Activated CD8-positive, alpha-beta memory T cell treated with anti-CD3 and anti-CD28 coated beads, Interleukin-2, amount 10 ng/mL, durations not matched to agents 7 days and 5 days (primary cell): Measurements from ENCODE around the gene RBM38. TPM values are rescaled to one million over a fixed set of nuclear protein-coding genes. Genes with fewer than 3 reads are reported as not detected.

Source experiments
- ATAC-seq: fragments of 150-1000 bp; cut with Tn5 transposase; one replicate; pipeline ENCODE4 v1.10.0; 2021; ENCODE audit warnings: moderate library complexity
- CTCF ChIA-PET: fragments of 350-600 bp; sonication (Branson Sonifier 250); formaldehyde crosslinking; loops from one replicate; lab custom pipeline; 2021; ENCODE audit warnings: antibody characterized with exemption; lab: Charles Lee
- DNase-seq: peaks from one replicate; pipeline ENCODE4 v3.0.0-alpha.2; 2020
- H3K27ac Mint-ChIP-seq: one replicate; pipeline ENCODE4 v1.8.0; 2021; ENCODE audit warnings: mild to moderate bottlenecking, mixed read lengths
- H3K27me3 Mint-ChIP-seq: one replicate; pipeline ENCODE4 v1.8.0; 2021; ENCODE audit warnings: mixed read lengths
- H3K36me3 Mint-ChIP-seq: one replicate; pipeline ENCODE4 v1.8.0; 2021; ENCODE audit warnings: mild to moderate bottlenecking, mixed read lengths
- H3K4me1 Mint-ChIP-seq: one replicate; pipeline ENCODE4 v1.8.0; 2021; ENCODE audit warnings: mixed read lengths
- H3K4me3 Mint-ChIP-seq: one replicate; pipeline ENCODE4 v1.8.0; 2021; ENCODE audit warnings: mild to moderate bottlenecking, moderate library complexity, mixed read lengths
- H3K9me3 Mint-ChIP-seq: one replicate; pipeline ENCODE4 v1.8.0; 2022; ENCODE audit warnings: low read depth, mixed read lengths
- total RNA-seq, 2 experiments: library from RNA; stranded (reverse); gene quantifications; one replicate each; pipeline ENCODE4 v1.2.3, GENCODE V29; 2021

Gene RBM38
- total RNA-seq, 2 experiments from 2014 or later = 74.8 to 91.9 TPM

DNA sequence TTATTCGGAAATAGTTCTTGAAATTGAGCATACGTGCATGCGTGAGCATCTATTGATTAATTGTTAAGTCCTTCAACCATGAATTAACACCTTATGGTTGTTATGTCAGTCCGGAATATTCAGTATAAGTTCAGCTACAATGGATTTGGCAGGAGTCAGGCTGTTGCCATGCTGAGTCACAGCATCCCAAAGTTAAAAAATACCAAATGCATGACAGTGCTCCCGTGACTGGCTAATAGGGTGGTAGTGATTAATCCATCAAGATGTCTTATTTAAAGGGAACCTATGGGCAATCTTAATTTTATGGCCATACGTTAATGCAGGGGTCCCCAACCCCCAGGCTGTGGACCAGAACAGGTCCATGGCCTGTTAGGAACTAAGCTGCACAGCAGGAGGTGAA is 29.7 kb upstream of the RBM38 start:
- no peaks in the 10 kb centered on the region for H3K27me3 Mint-ChIP-seq
- ATAC-seq = no peak
- no peak overlapping the region for H3K4me3 Mint-ChIP-seq
- no peaks in the 10 kb centered on the region for H3K9me3 Mint-ChIP-seq
- peaks cover 19% of the 10 kb centered on the region for H3K36me3 Mint-ChIP-seq
- no peaks in the 10 kb centered on the region for H3K4me1 Mint-ChIP-seq
- no peak overlapping the region for H3K27ac Mint-ChIP-seq
- CTCF ChIA-PET = interaction anchor here (1.2 to 1.7 kb wide), 3 partner anchors 18 to 134 kb away, joined by 3 to 6 read pairs (median 4); no protein-coding TSS in a partner anchor
- no peak for DNase-seq

- ATAC-seq (no peak), DNase-seq (no peak)
- CTCF ChIA-PET = interaction anchor here (1.2 kb wide), 1 partner anchor 129 kb away, joined by 3 read pairs; no protein-coding TSS in a partner anchor
- H3K27me3 Mint-ChIP-seq = no peaks in the 10 kb centered on the region
- H3K27ac Mint-ChIP-seq = no peak overlapping the region
- peaks cover 35% of the 10 kb centered on the region for H3K36me3 Mint-ChIP-seq
- H3K9me3 Mint-ChIP-seq = no peaks in the 10 kb centered on the region
- H3K4me1 Mint-ChIP-seq = no peaks in the 10 kb centered on the region
- H3K4me3 Mint-ChIP-seq = no peak overlapping the region
Observed at GRCh38 chr20:57364451-57364850, 26.7 kb upstream of the RBM38 start.

- Mint-ChIP-seq H3K9me3 (no peaks in the 10 kb centered on the region), H3K4me1 (peaks cover 15% of the 10 kb centered on the region), H3K36me3 (peaks cover 66% of the 10 kb centered on the region), H3K27me3 (no peaks in the 10 kb centered on the region), H3K27ac (no peak overlapping the region), H3K4me3 (no peak overlapping the region)
- DNase-seq (no peak), ATAC-seq (no peak)
- CTCF ChIA-PET = interaction anchor here (0.7 to 1.1 kb wide), 5 partner anchors 10 to 129 kb away, joined by 3 read pairs; no protein-coding TSS in a partner anchor
Observed at GRCh38 chr20:57369596-57369995, 21.6 kb upstream of the RBM38 start.

DNA sequence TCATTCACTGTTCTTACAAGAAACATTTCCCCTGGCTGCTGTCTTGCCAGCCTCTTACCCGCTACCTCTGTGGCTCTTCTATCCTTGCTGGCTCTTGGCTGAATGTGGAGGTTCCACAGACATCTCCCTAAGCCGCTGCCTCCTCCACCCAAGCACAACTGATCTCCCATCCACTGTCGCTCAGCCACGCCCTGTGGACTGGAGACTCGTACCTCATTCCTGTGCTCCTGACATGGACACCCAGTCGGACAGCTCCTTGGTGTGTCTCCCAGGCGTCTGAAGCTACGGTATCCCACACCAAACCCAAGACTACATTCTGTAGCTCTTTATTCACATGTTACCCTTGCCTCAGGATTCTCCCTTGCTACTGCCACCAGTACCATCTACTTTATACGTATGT is 20.9 kb upstream of the RBM38 start:
- H3K27me3 Mint-ChIP-seq = no peaks in the 10 kb centered on the region
- H3K4me1 Mint-ChIP-seq = peaks cover 15% of the 10 kb centered on the region
- DNase-seq = no peak
- H3K36me3 Mint-ChIP-seq = peaks cover 67% of the 10 kb centered on the region
- CTCF ChIA-PET = interaction anchor here (0.9 kb wide), 2 partner anchors 9 to 125 kb away, joined by 3 read pairs; no protein-coding TSS in a partner anchor
- no peak overlapping the region for H3K4me3 Mint-ChIP-seq
- no peaks in the 10 kb centered on the region for H3K9me3 Mint-ChIP-seq
- no peak for ATAC-seq
- H3K27ac Mint-ChIP-seq = peak overlapping the region; percentile 34

DNA sequence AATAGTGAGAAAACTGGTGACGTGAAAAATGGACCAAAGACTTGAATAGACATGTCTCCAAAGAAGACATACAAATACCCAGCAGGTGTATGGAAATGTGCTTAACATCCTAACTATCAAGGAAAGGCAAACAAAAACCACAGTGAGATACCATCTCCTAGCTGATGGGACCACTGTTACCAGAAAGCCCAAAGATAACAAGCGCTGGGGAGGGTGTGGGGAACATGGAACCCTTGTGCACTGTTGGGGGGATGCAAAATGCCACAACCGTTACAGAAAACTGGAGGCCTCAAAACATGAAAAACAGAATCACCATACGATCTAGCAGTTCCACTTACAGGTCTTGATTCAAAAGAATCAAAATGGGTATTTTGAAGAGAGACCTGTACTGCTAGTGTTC is 19.8 kb upstream of the RBM38 start:
- ATAC-seq = no peak
- Mint-ChIP-seq H3K27ac (peak overlapping the region; percentile 13), H3K4me3 (no peak overlapping the region), H3K27me3 (no peaks in the 10 kb centered on the region), H3K36me3 (peaks cover 63% of the 10 kb centered on the region), H3K4me1 (peaks cover 15% of the 10 kb centered on the region), H3K9me3 (no peaks in the 10 kb centered on the region)
- CTCF ChIA-PET = interaction anchor here (0.8 kb wide), 1 partner anchor 8 kb away, joined by 4 read pairs; no protein-coding TSS in a partner anchor
- no peak for DNase-seq

GRCh38 chr20:57372157-57372556 is 19.0 kb upstream of the RBM38 start:
- H3K4me1 Mint-ChIP-seq = peaks cover 18% of the 10 kb centered on the region
- peaks cover 59% of the 10 kb centered on the region for H3K36me3 Mint-ChIP-seq
- H3K4me3 Mint-ChIP-seq = no peak overlapping the region
- CTCF ChIA-PET = interaction anchor here (0.8 kb wide), 1 partner anchor 9 kb away, joined by 4 read pairs; no protein-coding TSS in a partner anchor
- no peak overlapping the region for H3K27ac Mint-ChIP-seq
- no peaks in the 10 kb centered on the region for H3K27me3 Mint-ChIP-seq
- DNase-seq = no peak
- ATAC-seq = no peak
- no peaks in the 10 kb centered on the region for H3K9me3 Mint-ChIP-seq

DNA sequence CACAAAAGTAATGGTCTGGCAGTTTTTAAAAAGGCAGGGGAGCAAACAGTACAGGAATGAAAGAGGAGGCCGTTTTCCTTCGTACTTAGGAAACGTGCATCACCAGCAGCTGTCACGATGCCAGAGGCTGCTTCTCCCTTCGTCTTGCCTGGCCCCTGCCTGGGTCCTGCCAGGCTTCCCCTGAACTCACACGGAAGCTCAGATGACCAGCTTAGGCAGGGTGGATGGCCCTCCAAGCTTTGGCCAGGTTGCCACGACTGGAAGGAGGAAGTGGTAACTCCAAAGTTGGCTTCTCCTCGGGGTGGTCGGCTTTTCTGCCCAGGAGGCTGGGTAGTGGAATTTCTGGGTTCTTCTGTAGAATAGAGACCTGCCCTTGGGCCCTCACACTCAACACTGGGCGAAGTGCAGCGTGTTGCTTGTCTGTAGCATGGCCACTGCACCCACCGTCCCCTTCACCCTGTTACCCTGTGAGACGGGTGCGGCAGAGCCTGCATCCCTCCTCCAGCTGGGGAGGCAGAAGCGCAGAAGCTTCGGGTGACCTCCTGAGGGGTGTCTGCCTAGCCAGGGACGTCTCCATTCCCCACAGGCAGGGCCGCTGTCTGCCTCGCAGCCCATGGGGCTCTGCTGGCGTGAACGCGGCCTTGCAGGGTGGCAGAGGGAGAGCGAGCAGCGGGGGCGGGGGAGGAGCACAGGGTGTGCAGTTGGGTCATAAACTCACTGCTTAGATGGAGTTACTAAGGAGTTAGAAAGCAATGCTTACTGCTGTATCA is 18.4 kb upstream of the RBM38 start:
- DNase-seq = no peak
- H3K27me3 Mint-ChIP-seq = no peaks in the 10 kb centered on the region
- CTCF ChIA-PET = interaction anchor here (1.1 kb wide), 1 partner anchor 9 kb away, joined by 6 read pairs; no protein-coding TSS in a partner anchor
- H3K4me1 Mint-ChIP-seq = peaks cover 24% of the 10 kb centered on the region
- H3K27ac Mint-ChIP-seq = no peak overlapping the region
- H3K9me3 Mint-ChIP-seq = no peaks in the 10 kb centered on the region
- peaks cover 61% of the 10 kb centered on the region for H3K36me3 Mint-ChIP-seq
- no peak for ATAC-seq
- no peak overlapping the region for H3K4me3 Mint-ChIP-seq

GRCh38 chr20:57374343-57374930 is 16.8 kb upstream of the RBM38 start:
- Mint-ChIP-seq H3K27ac (peak overlapping the region; percentile 29), H3K36me3 (peaks cover 59% of the 10 kb centered on the region), H3K4me3 (no peak overlapping the region), H3K4me1 (peaks cover 38% of the 10 kb centered on the region), H3K9me3 (no peaks in the 10 kb centered on the region), H3K27me3 (no peaks in the 10 kb centered on the region)
- CTCF ChIA-PET = interaction anchor here (0.8 to 2.0 kb wide), 3 partner anchors 17 to 121 kb away, joined by 3 to 6 read pairs (median 3); no protein-coding TSS in a partner anchor
- DNase-seq (no peak), ATAC-seq (no peak)

DNA sequence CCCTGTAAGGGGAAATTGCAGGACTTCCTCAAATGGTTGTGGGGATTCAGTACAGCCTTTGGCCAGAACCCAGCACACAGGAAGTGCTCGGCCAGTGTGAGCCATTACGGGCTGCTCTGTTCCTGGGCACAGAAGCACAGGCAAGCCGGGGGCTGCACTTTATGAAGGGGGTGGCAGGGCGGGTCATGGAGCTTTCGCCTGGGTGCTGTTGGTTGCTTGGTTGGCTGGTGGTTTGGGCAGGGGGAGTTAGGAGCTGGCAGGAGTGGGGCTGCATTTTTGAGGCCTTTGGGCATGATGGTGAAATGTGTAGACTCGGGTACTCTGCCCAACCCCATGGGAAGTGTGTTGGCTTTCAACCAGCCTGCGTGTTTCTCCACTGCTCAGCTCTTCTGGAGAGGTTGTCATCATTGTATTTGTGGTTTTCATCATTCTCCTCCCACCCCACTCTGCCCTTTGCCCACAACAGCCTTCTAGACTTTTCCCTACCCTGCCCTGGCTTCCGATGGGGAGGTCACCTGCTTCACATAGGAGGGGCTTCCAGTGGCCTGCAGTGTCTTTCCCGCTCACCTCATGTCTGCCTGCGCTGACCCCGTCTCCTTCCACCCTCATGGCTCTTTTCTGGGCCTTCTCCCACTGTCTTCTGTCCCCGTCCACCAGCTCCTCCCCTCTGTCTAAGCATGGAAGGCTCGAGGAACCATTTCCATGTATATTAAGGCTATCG is 16.1 kb upstream of the RBM38 start:
- CTCF ChIA-PET = interaction anchor here (1.1 to 2.0 kb wide), 2 partner anchors 25 to 121 kb away, joined by 3 to 6 read pairs; no protein-coding TSS in a partner anchor
- H3K27ac Mint-ChIP-seq = no peak overlapping the region
- H3K9me3 Mint-ChIP-seq = no peaks in the 10 kb centered on the region
- no peaks in the 10 kb centered on the region for H3K27me3 Mint-ChIP-seq
- ATAC-seq (no peak), DNase-seq (no peak)
- no peak overlapping the region for H3K4me3 Mint-ChIP-seq
- H3K36me3 Mint-ChIP-seq = peaks cover 53% of the 10 kb centered on the region
- peaks cover 43% of the 10 kb centered on the region for H3K4me1 Mint-ChIP-seq

DNA sequence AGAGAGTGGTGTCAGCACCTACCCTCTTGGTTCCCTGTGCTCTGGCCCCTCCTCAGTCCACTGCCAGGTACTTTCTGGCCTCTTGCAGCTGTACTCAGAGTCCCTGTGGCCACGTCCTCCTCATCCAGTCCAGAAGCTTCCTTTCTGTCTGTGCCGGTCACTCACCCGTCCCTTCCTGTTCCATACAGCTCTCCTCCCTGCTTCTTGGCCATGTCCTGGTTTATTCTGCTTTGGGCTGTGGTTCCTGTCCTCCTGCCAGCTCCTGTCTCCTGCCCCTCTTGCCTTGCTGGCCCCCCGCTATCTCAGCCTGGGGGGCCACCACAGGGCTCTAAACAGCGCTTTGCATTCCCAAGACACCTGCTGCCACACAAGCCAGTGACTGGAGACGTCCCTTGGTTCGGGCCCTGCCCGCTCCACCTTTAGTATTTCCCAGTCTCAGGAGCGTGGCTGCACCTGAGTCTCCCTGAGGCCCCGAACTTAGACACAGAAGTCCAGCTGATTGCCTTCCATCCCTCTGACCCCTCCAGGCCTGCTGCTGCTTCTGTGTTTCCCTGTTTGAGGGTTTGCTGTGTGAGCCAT is 15.5 kb upstream of the RBM38 start:
- no peak overlapping the region for H3K4me3 Mint-ChIP-seq
- H3K9me3 Mint-ChIP-seq = no peaks in the 10 kb centered on the region
- DNase-seq (no peak), ATAC-seq (no peak)
- H3K36me3 Mint-ChIP-seq = peaks cover 48% of the 10 kb centered on the region
- CTCF ChIA-PET = interaction anchor here (2.0 kb wide), 1 partner anchor 120 kb away, joined by 6 read pairs; no protein-coding TSS in a partner anchor
- no peaks in the 10 kb centered on the region for H3K27me3 Mint-ChIP-seq
- H3K4me1 Mint-ChIP-seq = peaks cover 45% of the 10 kb centered on the region
- no peak overlapping the region for H3K27ac Mint-ChIP-seq

DNA sequence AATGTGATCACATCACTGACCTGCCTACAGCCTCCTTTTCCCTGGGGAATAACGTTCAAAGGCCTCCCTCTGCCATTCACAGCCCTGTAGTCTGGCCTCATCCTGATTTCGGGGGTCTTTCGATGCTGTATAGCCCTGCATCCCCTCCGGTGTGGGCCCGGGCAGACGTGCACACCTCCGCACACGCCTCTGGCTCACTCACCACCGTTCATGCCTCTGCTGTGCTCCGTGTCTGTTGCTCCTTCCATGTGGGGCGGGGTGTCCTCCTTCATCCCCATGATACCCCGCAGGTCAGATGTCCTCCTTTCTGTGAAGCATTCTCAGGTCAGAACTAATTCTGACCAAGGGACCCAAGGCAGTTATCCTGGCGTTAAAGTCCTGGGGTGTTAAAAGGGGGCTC is 13.8 kb upstream of the RBM38 start:
- Mint-ChIP-seq H3K4me1 (peaks cover 42% of the 10 kb centered on the region), H3K4me3 (no peak overlapping the region), H3K27ac (no peak overlapping the region), H3K27me3 (no peaks in the 10 kb centered on the region), H3K9me3 (no peaks in the 10 kb centered on the region), H3K36me3 (peaks cover 38% of the 10 kb centered on the region)
- DNase-seq (no peak), ATAC-seq (no peak)
- CTCF ChIA-PET = interaction anchor here (1.0 to 5.0 kb wide), 2 partner anchors 119 to 217 kb away, joined by 4 to 27 read pairs; no protein-coding TSS in a partner anchor

GRCh38 chr20:57378107-57378506 is 13.1 kb upstream of the RBM38 start:
- H3K27ac Mint-ChIP-seq = no peak overlapping the region
- H3K4me3 Mint-ChIP-seq = no peak overlapping the region
- no peaks in the 10 kb centered on the region for H3K27me3 Mint-ChIP-seq
- peaks cover 38% of the 10 kb centered on the region for H3K36me3 Mint-ChIP-seq
- H3K9me3 Mint-ChIP-seq = no peaks in the 10 kb centered on the region
- no peak for ATAC-seq
- H3K4me1 Mint-ChIP-seq = peaks cover 48% of the 10 kb centered on the region
- CTCF ChIA-PET = interaction anchor here (1.0 to 5.0 kb wide), 2 partner anchors 12 to 118 kb away, joined by 4 to 27 read pairs; no protein-coding TSS in a partner anchor
- DNase-seq = no peak
